ENCODE data around the gene GREB1. TPM values are rescaled to one million over a fixed set of nuclear protein-coding genes. Genes with fewer than 3 reads are reported as not detected.
A peak's percentile ranks its signal among the peaks of the same experiment; 100 is the strongest.

GREB1 gene
- total RNA-seq, 1 experiment from 2014 or later: 16.5 TPM

DNA sequence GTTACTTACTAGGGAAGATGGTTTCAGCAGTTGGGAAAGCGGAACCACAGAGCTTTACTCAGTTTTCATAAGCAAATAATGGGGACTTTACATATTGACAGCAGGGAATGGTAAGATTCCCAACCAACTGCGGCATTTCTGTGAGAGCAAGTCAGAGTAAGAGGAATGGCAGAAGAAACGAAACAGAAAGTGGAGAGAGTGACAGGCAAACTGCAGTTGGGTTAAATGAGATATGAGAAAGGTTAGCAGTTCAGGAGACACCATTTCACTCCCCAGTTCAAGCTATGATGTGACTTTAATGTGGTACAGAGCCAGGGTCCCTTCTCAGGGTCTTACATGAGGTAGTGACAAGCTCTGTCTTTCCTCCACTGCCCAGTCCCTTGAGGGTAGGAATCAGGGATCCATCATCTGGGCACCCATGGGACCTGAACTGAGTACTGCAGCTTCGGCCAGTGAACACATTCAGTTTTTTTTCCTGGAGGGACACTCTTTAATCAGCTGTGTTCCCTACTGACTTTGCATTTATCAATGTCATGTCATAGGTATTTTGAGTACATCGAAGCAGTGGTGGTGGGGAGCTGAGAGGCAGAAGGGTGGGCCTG lies 33.0 kb upstream of the GREB1 start:
- Histone ChIP-seq H3K4me2 (ENCODE audit: insufficient read depth, insufficient read length, low read length) (no peak overlapping the region), H3K56ac (ENCODE audit: insufficient read length, low read depth, low read length) (no peak overlapping the region), H3K4me1 (ENCODE audit: insufficient read depth, low read length) (peaks cover 2% of the 10 kb centered on the region; the same call in 1 of the 2 replicates), H4K20me1 (ENCODE audit: control insufficient read depth, insufficient read depth, insufficient read length) (no peaks in the 10 kb centered on the region), H3K23me2 (ENCODE audit: insufficient read length, low read depth, low read length, poor library complexity, severe bottlenecking) (no peaks in the 10 kb centered on the region), H2BK15ac (ENCODE audit: low read depth, low read length) (no peak overlapping the region), H3T11ph (ENCODE audit: low read length) (no peak overlapping the region), H3K79me2 (ENCODE audit: insufficient read depth, low read length) (peaks cover 4% of the 10 kb centered on the region; the same call in 1 of the 2 replicates), H2AFZ (ENCODE audit: low read length) (no peak overlapping the region), H2BK120ac (ENCODE audit: low read depth, low read length, poor library complexity, severe bottlenecking) (no peak overlapping the region), H3K27ac (ENCODE audit: insufficient read length, low read depth, low read length) (no peak overlapping the region), H4K5ac (ENCODE audit: insufficient read length, low read depth, low read length) (no peak overlapping the region), H3K27me3 (ENCODE audit: insufficient read depth, low read length) (no peaks in the 10 kb centered on the region), H3K9ac (ENCODE audit: extremely low read depth, insufficient read length, low read length) (no peak overlapping the region), H3K23ac (ENCODE audit: insufficient read length, low read depth, low read length) (no peak overlapping the region), H4K91ac (ENCODE audit: insufficient read length, low read depth, low read length) (no peak overlapping the region), H2BK12ac (ENCODE audit: insufficient read length, low read depth, low read length) (no peak overlapping the region), H3K18ac (ENCODE audit: insufficient read length, low read depth, low read length) (no peak overlapping the region), H2BK5ac (ENCODE audit: insufficient read length, low read length) (no peak overlapping the region), H3K9me3 (ENCODE audit: control insufficient read depth, low read depth, low read length) (no peaks in the 10 kb centered on the region), H4K8ac (replicated peaks; ENCODE audit: insufficient read length, low read depth, low read length) (no peak overlapping the region), H3K79me1 (ENCODE audit: insufficient read depth, low read depth, low read length, poor library complexity, severe bottlenecking) (no peaks in the 10 kb centered on the region), H2BK20ac (ENCODE audit: low read depth, low read length, poor library complexity, severe bottlenecking) (no peak overlapping the region), H2AK5ac (ENCODE audit: insufficient read length, low read length) (no peak overlapping the region), H3K4ac (ENCODE audit: low read depth, low read length) (no peak overlapping the region), H3K14ac (ENCODE audit: insufficient read depth, low read length) (no peak overlapping the region)
- peaks cover 22 to 23% of the 10 kb centered on the region in 2 experiments for H3K4me1 Mint-ChIP-seq
- TF ChIP-seq, protein P1, sequence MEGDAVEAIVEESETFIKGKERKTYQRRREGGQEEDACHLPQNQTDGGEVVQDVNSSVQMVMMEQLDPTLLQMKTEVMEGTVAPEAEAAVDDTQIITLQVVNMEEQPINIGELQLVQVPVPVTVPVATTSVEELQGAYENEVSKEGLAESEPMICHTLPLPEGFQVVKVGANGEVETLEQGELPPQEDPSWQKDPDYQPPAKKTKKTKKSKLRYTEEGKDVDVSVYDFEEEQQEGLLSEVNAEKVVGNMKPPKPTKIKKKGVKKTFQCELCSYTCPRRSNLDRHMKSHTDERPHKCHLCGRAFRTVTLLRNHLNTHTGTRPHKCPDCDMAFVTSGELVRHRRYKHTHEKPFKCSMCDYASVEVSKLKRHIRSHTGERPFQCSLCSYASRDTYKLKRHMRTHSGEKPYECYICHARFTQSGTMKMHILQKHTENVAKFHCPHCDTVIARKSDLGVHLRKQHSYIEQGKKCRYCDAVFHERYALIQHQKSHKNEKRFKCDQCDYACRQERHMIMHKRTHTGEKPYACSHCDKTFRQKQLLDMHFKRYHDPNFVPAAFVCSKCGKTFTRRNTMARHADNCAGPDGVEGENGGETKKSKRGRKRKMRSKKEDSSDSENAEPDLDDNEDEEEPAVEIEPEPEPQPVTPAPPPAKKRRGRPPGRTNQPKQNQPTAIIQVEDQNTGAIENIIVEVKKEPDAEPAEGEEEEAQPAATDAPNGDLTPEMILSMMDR (conservative IDR thresholded peaks at IDR 0.05): no peak
- peaks cover 0 to 10% (median 9%) of the 10 kb centered on the region in 3 experiments; a peak in 5 of 7 replicates for H3K36me3 Mint-ChIP-seq (ENCODE audit: insufficient read depth in 1 of 3, low read depth in 3 of 3)
- no peak for DNase-seq
- H3K4me3 Mint-ChIP-seq: no peak overlapping the region
- no CpG with 5 or more reads among the region's 5 CpGs for WGBS (ENCODE audit: extremely low coverage, insufficient read length, low lambda C conversion rate)
- peak overlapping the region in 1 of 3 experiments; percentile 2; a peak in 1 of 7 replicates for H3K27ac Mint-ChIP-seq
- H3K9me3 Mint-ChIP-seq: peaks cover 7 to 9% of the 10 kb centered on the region in 2 experiments; a peak in 4 of 5 replicates
- no peaks in the 10 kb centered on the region for H3K27me3 Mint-ChIP-seq (ENCODE audit: low read depth)
